Activated naive CD4-positive, alpha-beta T cell treated with anti-CD3 and anti-CD28 coated beads, Interleukin-2, amount 50 U/mL, for 72 hours (primary cell): ENCODE results near the gene IL18R1. TPM values are rescaled to one million over a fixed set of nuclear protein-coding genes. Genes with fewer than 3 reads are reported as not detected.
A peak's percentile ranks its signal among the peaks of the same experiment; 100 is the strongest.

Source experiments
- ATAC-seq, 2 donors: fragments of 150-1000 bp; cut with Tn5 transposase; 2 replicates each; pipeline ENCODE4 v1.10.0; 2021; ENCODE audit warnings: mild to moderate bottlenecking in 2 of 2, moderate library complexity in 2 of 2
- DNase-seq, 2 donors: peaks; one replicate each; pipeline ENCODE4 v3.0.0; 2021 to 2022; ENCODE audit warnings: low spot score in 2 of 2
- H3K27ac Mint-ChIP-seq, 2 donors: one replicate each; pipeline ENCODE4 v1.8.0; 2022; ENCODE audit warnings: mild to moderate bottlenecking in 2 of 2, mixed read lengths in 2 of 2
- H3K36me3 Mint-ChIP-seq, 2 donors: one replicate each; pipeline ENCODE4 v1.8.0; 2022; ENCODE audit warnings: mixed read lengths in 2 of 2
- H3K9me3 Mint-ChIP-seq, 2 donors: one replicate each; pipeline ENCODE4 v1.8.0; 2022; ENCODE audit warnings: mixed read lengths in 2 of 2
- total RNA-seq, 2 donors: library from RNA; stranded (reverse); gene quantifications; one replicate each; pipeline ENCODE4 v1.2.3, GENCODE V29; 2022

The IL18R1 gene
- total RNA-seq, 2 donors from 2014 or later = 11.7 to 28.3 TPM

DNA sequence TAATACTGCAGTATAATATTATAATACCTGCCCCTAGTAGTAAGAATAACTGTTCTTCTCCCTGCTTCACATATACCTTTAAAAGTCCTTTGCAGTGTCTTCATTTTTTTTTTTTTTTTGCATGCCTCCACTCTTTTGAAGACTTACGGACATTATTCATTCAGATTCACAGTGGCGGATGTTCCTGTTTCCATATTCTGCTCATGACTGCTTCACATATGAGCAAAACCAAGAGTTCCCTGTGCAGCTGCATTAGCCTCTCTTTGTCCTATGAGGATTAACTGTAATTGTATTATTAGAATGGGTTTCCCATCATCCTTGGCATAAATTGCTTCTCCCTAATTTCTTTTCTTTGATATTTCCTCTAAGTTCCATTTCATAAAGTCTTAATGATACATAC lies 80.1 kb downstream of the IL18R1 start:
- Mint-ChIP-seq H3K27ac (peak overlapping the region in 1 of 2 donors; percentile 53), H3K36me3 (peaks cover 0 to 17% of the 10 kb centered on the region in 2 donors), H3K9me3 (no peaks in the 10 kb centered on the region)
- no peak for DNase-seq
- ATAC-seq = no peak

DNA sequence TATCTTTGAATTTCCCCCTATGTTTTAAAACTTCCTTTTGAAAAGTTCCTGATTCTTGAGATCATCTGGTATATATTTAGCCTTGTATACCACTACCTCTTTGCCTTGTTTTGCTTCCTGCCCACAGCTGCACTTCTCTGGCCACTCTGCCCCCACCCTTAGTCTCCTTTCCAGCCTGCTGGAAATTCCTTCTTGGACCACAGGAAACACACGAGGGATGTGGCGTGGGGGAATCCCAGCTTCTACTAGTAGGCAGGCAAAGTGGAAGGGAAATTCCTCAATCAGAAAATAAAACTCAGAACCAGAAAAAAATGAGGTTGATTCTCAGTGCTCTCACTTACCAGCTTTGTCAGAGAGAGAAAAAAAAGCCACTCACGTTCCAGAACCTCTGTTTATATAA lies 80.7 kb downstream of the IL18R1 start:
- Mint-ChIP-seq H3K27ac (peak overlapping the region in 1 of 2 donors; percentile 53), H3K9me3 (no peaks in the 10 kb centered on the region), H3K36me3 (peaks cover 0 to 15% of the 10 kb centered on the region in 2 donors)
- ATAC-seq (peak; percentile 14 to 44), DNase-seq (no peak)

- no peak for DNase-seq
- H3K9me3 Mint-ChIP-seq = no peaks in the 10 kb centered on the region
- H3K36me3 Mint-ChIP-seq = peaks cover 0 to 11% of the 10 kb centered on the region in 2 donors
- ATAC-seq = peak; percentile 61 to 83
- peak overlapping the region; percentile 70 to 95 for H3K27ac Mint-ChIP-seq
These were observed 81.5 kb downstream of the IL18R1 start for GRCh38 chr2:102437122-102437521.

GRCh38 chr2:102438111-102438510 lies 82.5 kb downstream of the IL18R1 start:
- ATAC-seq = peak in 1 of 2 donors; percentile 31
- DNase-seq = no peak
- H3K36me3 Mint-ChIP-seq = peaks cover 0 to 7% of the 10 kb centered on the region in 2 donors
- no peaks in the 10 kb centered on the region for H3K9me3 Mint-ChIP-seq
- no peak overlapping the region for H3K27ac Mint-ChIP-seq

- H3K27ac Mint-ChIP-seq = no peak overlapping the region
- peaks cover 0 to 6% of the 10 kb centered on the region in 2 donors for H3K36me3 Mint-ChIP-seq
- H3K9me3 Mint-ChIP-seq = no peaks in the 10 kb centered on the region
- ATAC-seq (peak in 1 of 2 donors; percentile 56), DNase-seq (no peak)
These were observed 83.0 kb downstream of the IL18R1 start for GRCh38 chr2:102438578-102438977.

GRCh38 chr2:102439065-102439695 lies 83.6 kb downstream of the IL18R1 start:
- Mint-ChIP-seq H3K9me3 (no peaks in the 10 kb centered on the region), H3K36me3 (peaks cover 0 to 6% of the 10 kb centered on the region in 2 donors), H3K27ac (no peak overlapping the region)
- DNase-seq (no peak), ATAC-seq (no peak)

DNA sequence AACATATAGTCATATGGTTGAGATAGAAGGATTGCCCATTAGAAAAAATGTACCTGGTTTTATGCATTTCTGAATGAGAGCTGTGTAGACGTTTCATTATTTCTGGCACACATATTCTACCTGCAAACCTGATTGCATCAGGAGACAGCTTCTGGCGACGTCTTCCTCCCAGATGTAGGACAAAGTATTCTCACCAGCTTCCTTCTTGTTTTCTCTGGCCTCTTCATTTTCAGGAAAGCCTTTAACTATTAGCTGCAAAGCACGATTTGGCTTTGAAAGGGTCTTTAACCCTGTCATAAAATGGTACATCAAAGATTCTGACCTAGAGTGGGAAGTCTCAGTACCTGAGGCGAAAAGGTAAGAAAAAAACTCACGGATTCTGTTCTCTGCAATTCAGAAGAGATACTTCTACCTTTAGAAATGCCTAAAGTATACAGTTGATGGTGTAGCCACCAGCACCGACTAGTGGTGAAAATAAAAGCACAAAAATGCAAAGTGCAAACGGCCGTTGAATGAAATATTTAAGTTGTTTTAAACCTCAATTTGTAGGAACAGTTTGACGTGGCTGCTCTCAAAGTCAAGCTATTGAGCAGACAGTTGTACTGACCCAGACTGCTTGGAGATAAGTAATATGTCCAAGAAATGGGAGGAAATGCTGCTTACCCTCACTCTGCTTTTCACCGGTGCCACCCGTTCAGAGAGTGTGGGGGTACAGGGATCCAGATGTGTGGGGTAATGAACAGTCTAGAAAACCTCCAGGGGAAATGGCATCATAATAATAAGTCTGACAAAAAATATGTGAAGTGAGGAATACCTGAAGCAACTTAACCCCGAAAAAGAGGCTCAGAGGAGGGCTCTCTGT lies 87.6 kb downstream of the IL18R1 start:
- H3K9me3 Mint-ChIP-seq = no peaks in the 10 kb centered on the region
- DNase-seq (peak in 1 of 2 donors; percentile 37), ATAC-seq (peak; percentile 65 to 72)
- no peak overlapping the region for H3K27ac Mint-ChIP-seq
- peaks cover 0 to 6% of the 10 kb centered on the region in 2 donors for H3K36me3 Mint-ChIP-seq

DNA sequence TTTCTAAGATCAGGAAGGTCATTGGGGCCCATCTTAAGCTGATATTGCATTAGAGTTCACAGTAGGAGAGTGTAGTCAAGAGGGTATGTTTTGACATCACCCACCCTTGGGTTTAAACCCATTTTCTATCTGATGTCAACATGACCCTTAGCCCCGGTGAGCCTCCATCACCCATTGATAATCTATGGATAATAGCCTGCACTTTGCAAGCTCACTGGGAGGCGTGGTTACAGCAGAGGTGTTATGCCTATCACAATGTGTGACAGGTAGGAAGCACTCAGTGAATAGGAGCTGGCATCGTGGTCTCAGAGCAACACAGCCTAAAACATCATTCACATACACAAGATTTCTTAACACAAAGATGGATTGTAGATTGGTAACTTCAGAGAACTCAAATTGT lies 88.6 kb downstream of the IL18R1 start:
- H3K36me3 Mint-ChIP-seq = peaks cover 0 to 6% of the 10 kb centered on the region in 2 donors
- ATAC-seq (no peak), DNase-seq (no peak)
- no peaks in the 10 kb centered on the region for H3K9me3 Mint-ChIP-seq
- no peak overlapping the region for H3K27ac Mint-ChIP-seq

DNA sequence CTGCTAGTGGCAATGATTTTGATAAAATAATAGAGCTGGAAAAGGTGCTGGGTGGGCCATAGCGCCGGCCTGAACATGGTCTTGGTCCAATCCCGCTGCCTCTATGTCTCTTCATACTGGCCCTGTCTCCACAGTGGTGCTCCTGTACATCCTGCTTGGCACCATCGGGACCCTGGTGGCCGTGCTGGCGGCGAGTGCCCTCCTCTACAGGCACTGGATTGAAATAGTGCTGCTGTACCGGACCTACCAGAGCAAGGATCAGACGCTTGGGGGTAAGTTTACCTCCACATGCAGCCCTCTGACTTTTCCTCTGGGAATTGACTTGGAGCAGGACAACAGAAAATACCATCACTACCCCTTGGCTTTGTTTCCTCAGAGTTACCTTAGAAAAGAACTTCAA lies 91.3 kb downstream of the IL18R1 start:
- no peak for DNase-seq
- H3K27ac Mint-ChIP-seq = no peak overlapping the region
- ATAC-seq = no peak
- no peaks in the 10 kb centered on the region for H3K9me3 Mint-ChIP-seq
- H3K36me3 Mint-ChIP-seq = peaks cover 0 to 11% of the 10 kb centered on the region in 2 donors

Other genes starting within 250 kb of the IL18R1 start
- gene IL1R1, start 213.1 kb upstream of the IL18R1 start, total RNA-seq = 1 to 10 TPM; 6.8 to 6.9 TPM
- gene IL1RL2, start 168.8 kb upstream of the IL18R1 start, total RNA-seq = under 1 TPM in 1 of 2 donors, not detected in 1; 0.75 TPM
- 1 to 10 TPM in 1 of 2 donors, under 1 TPM in 1; 0.74 to 1.0 TPM for gene IL1RL1, start 44.2 kb upstream of the IL18R1 start, total RNA-seq
- 1 to 10 TPM; 2.6 to 9.3 TPM for gene IL18RAP, start 67.4 kb downstream of the IL18R1 start, total RNA-seq
- under 1 TPM; 0.07 to 0.23 TPM for gene SLC9A4, start 117.4 kb downstream of the IL18R1 start, total RNA-seq